IPS DF 6.9 (cell line): ENCODE measurements around the gene ACER1.

ENCODE experiments used
- DNase-seq: peaks from one replicate; pipeline ENCODE4 v3.0.0-alpha.2; 2013; ENCODE audit warnings: low read depth, low spot score
- H3K27ac ChIP-seq: one replicate; pipeline ENCODE4 v1.5.1; 2013; ENCODE audit warnings: low read length, control low read depth
- H3K27me3 ChIP-seq: 2 replicates; pipeline ENCODE4 v1.6.1; 2013; ENCODE audit warnings: mild to moderate bottlenecking, low read length; ENCODE audit not compliant: control insufficient read depth, insufficient read depth
- H3K36me3 ChIP-seq: 2 replicates; pipeline ENCODE4 v1.6.1; 2013; ENCODE audit warnings: low read length; ENCODE audit not compliant: control insufficient read depth, insufficient read depth
- H3K4me1 ChIP-seq: 2 replicates; pipeline ENCODE4 v1.6.1; 2013; ENCODE audit warnings: low read length; ENCODE audit not compliant: control insufficient read depth, insufficient read depth
- H3K4me3 ChIP-seq: 2 replicates; pipeline ENCODE4 v1.5.1; 2013; ENCODE audit warnings: mild to moderate bottlenecking, low read length
- H3K9me3 ChIP-seq: 2 replicates; pipeline ENCODE4 v1.6.1; 2013; ENCODE audit warnings: low read length, inconsistent platforms; ENCODE audit not compliant: control insufficient read depth, insufficient read depth
- WGBS: extraction: QIAGEN DNeasy Blood & Tissue Kit; methylation state at CpG from one replicate; pipeline ENCODE4 v1.1.7; 2013; ENCODE audit warnings: mixed read lengths, missing lambda C conversion rate; ENCODE audit not compliant: insufficient read length, insufficient coverage; 5-methylcytosine and 5-hydroxymethylcytosine counted together

ACER1 gene

GRCh38 chr19:6269101-6269886, 64.1 kb downstream of the ACER1 start:
- no peak for DNase-seq
- Histone ChIP-seq H3K4me3 (no peak overlapping the region), H3K4me1 (peaks cover 10% of the 10 kb centered on the region), H3K36me3 (peaks cover 15% of the 10 kb centered on the region), H3K9me3 (no peaks in the 10 kb centered on the region), H3K27me3 (no peaks in the 10 kb centered on the region), H3K27ac (no peak overlapping the region)
- no CpG with 5 or more reads among the region's 33 CpGs for WGBS

- WGBS = no CpG with 5 or more reads among the region's 4 CpGs
- Histone ChIP-seq H3K27me3 (no peaks in the 10 kb centered on the region), H3K4me3 (no peak overlapping the region), H3K27ac (no peak overlapping the region), H3K36me3 (peaks cover 15% of the 10 kb centered on the region), H3K4me1 (peaks cover 6% of the 10 kb centered on the region), H3K9me3 (no peaks in the 10 kb centered on the region)
- no peak for DNase-seq
These were observed 65.0 kb downstream of the ACER1 start for GRCh38 chr19:6268382-6268771.

GRCh38 chr19:6267552-6268381, 65.6 kb downstream of the ACER1 start:
- H3K4me1 ChIP-seq = peaks cover 2% of the 10 kb centered on the region
- no peak for DNase-seq
- H3K27ac ChIP-seq = no peak overlapping the region
- no peaks in the 10 kb centered on the region for H3K27me3 ChIP-seq
- WGBS = no CpG with 5 or more reads among the region's 17 CpGs
- no peaks in the 10 kb centered on the region for H3K9me3 ChIP-seq
- peaks cover 15% of the 10 kb centered on the region for H3K36me3 ChIP-seq
- H3K4me3 ChIP-seq = no peak overlapping the region

GRCh38 chr19:6264803-6265202, 68.6 kb downstream of the ACER1 start:
- no peak for DNase-seq
- H3K36me3 ChIP-seq = peaks cover 17% of the 10 kb centered on the region
- WGBS = no CpG with 5 or more reads among the region's 4 CpGs

GRCh38 chr19:6263735-6264444, 69.5 kb downstream of the ACER1 start:
- Histone ChIP-seq H3K4me1 (no peaks in the 10 kb centered on the region; the same call in 1 of the 2 replicates), H3K36me3 (peaks cover 13% of the 10 kb centered on the region), H3K4me3 (no peak overlapping the region), H3K27me3 (no peaks in the 10 kb centered on the region), H3K27ac (no peak overlapping the region), H3K9me3 (no peaks in the 10 kb centered on the region)
- WGBS = no CpG with 5 or more reads among the region's 18 CpGs
- no peak for DNase-seq

More at GRCh38 chr19:6264803-6265202, 68.6 kb downstream of the ACER1 start:
- Histone ChIP-seq H3K9me3 (no peaks in the 10 kb centered on the region), H3K27me3 (no peaks in the 10 kb centered on the region), H3K4me1 (no peaks in the 10 kb centered on the region; the same call in 1 of the 2 replicates), H3K4me3 (no peak overlapping the region), H3K27ac (no peak overlapping the region)

GRCh38 chr19:6263306-6263705, 70.1 kb downstream of the ACER1 start:
- H3K27me3 ChIP-seq = no peaks in the 10 kb centered on the region
- H3K27ac ChIP-seq = no peak overlapping the region
- H3K36me3 ChIP-seq = peaks cover 13% of the 10 kb centered on the region
- H3K4me3 ChIP-seq = no peak overlapping the region
- WGBS = no CpG with 5 or more reads among the region's 12 CpGs
- H3K9me3 ChIP-seq = no peaks in the 10 kb centered on the region
- H3K4me1 ChIP-seq = no peaks in the 10 kb centered on the region; the same call in 1 of the 2 replicates
- DNase-seq = no peak

- Histone ChIP-seq H3K36me3 (peaks cover 13% of the 10 kb centered on the region), H3K27me3 (no peaks in the 10 kb centered on the region), H3K4me3 (no peak overlapping the region), H3K27ac (no peak overlapping the region), H3K4me1 (no peaks in the 10 kb centered on the region; the same call in 1 of the 2 replicates), H3K9me3 (no peaks in the 10 kb centered on the region)
- no CpG with 5 or more reads among the region's 11 CpGs for WGBS
- DNase-seq = no peak
These were observed 70.9 kb downstream of the ACER1 start for GRCh38 chr19:6262519-6262918.

GRCh38 chr19:6261883-6262282, 71.5 kb downstream of the ACER1 start:
- no peak for DNase-seq
- H3K9me3 ChIP-seq = no peaks in the 10 kb centered on the region
- no peaks in the 10 kb centered on the region; the same call in 1 of the 2 replicates for H3K4me1 ChIP-seq
- no peaks in the 10 kb centered on the region for H3K27me3 ChIP-seq
- no peak overlapping the region for H3K27ac ChIP-seq
- no peak overlapping the region for H3K4me3 ChIP-seq
- no CpG with 5 or more reads among the region's 15 CpGs for WGBS
- peaks cover 13% of the 10 kb centered on the region for H3K36me3 ChIP-seq

- H3K36me3 ChIP-seq = peaks cover 13% of the 10 kb centered on the region
- peak; percentile 43 for DNase-seq
- no peaks in the 10 kb centered on the region for H3K27me3 ChIP-seq
- WGBS = no CpG with 5 or more reads among the region's 30 CpGs
- H3K4me3 ChIP-seq = no peak overlapping the region
- H3K27ac ChIP-seq = no peak overlapping the region
- H3K9me3 ChIP-seq = no peaks in the 10 kb centered on the region
- H3K4me1 ChIP-seq = no peaks in the 10 kb centered on the region; the same call in 1 of the 2 replicates
These were observed 72.3 kb downstream of the ACER1 start for GRCh38 chr19:6260912-6261650.
